ENCODE results near the gene IL11.
"Not testable (repeated sequence)": the region's sequence is repeated elsewhere in the genome, so short reads cannot be mapped to it uniquely, and the experiment has no call there.

The IL11 gene

DNA sequence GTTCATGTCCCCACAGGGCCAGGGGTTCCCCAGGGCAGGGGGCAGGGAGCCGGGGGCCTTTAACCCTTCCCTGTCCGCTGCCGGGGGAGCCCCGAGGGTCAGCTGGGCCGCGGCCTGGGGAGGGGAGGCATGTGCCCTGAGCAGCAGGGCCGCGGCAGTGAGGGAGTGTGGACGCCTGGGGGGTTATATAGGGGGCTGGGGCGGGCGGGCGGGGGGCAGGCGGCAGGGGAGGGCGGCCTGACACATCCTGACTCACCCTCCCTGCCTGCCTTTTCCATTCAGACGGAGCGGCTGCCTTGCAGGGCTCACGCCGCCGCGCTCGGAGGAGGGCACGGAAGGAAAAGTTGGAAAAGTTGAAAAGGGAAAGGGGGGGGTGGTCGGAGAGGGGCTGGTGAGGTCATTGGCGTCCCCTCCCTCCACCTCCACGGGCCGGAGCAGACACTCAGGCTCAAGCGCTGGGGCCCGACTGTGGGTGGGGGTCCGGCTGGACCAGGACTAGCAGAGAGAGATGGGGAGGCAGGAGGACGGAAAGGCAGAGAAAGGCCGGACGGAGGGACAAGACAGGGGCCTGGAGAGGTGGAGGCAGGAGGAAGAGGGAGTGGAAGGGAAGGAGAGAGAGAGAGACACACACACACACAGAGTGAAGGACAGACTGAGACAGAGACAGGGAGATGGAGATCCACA is at the start of gene IL11:
Gene IL11 (minus strand): TSS at position 159 of the 684 bp plus-strand sequence. CDS start 153 bp downstream, at position 6.
- DNase-seq: no peak
- intact Hi-C loops (cut with DNase I; ENCODE audit: low total_unique reads): no loop called here
- H3K27ac ChIP-seq: no peak within 1 kb of the TSS
- H3K36me3 ChIP-seq: no peaks in the 10 kb centered on the region
- peaks cover 2 to 90% of the 10 kb centered on the region in 2 donors for H3K27me3 ChIP-seq
- no peak for TF ChIP-seq CTCF (IDR thresholded peaks at IDR 0.05)
- H3K9me3 ChIP-seq: no peaks in the 10 kb centered on the region
- H3K4me3 ChIP-seq: peak within 1 kb of the TSS in 1 of 2 donors; percentile 31
- H3K4me1 ChIP-seq: peaks cover 0 to 34% (median 20%) of the 10 kb centered on the region in 4 donors

DNA sequence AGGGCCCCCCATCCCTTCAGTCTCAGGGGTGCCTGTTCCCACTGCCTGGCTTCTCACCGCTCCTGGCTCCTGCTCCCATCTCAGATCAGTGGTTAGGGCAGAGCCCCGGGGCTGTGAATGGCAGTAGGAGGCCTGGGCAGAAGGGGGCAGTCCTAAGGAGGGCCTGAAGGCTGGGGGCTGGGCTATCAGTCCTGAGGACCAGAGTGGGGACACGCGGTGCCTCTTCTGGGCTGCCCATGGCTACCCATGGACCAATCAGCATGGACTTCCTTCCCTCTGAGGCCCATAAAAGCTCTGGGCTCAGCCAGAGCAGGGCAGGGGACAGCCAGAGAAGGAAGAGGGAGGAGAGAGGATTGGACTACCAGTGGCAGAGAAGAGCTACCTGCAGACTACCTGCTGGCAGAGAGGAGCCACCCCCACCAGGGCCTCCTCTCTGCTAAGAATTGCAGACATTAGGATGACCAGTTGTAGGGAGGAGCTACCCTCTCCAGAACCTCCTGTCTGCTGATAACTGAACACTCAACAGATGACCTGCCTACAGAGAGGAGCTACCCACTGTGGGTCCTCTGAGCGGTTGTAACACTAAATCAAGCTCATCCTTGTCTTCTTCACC is 49.5 kb upstream of the IL11 start:
- no peaks in the 10 kb centered on the region for H3K36me3 ChIP-seq
- H3K27me3 ChIP-seq: peaks cover 0 to 56% of the 10 kb centered on the region in 2 donors
- no peak overlapping the region for H3K27ac ChIP-seq
- DNase-seq: no peak
- intact Hi-C loops (cut with DNase I; ENCODE audit: low total_unique reads): loop anchor here (10.0 kb wide), 1 partner anchor 125 kb away; no protein-coding TSS in a partner anchor
- no peak for TF ChIP-seq CTCF (IDR thresholded peaks at IDR 0.05)
- H3K4me1 ChIP-seq: no peaks in the 10 kb centered on the region
- no peak overlapping the region for H3K4me3 ChIP-seq
- no peaks in the 10 kb centered on the region for H3K9me3 ChIP-seq

GRCh38 chr19:55419103-55419502 is 48.8 kb upstream of the IL11 start:
- Histone ChIP-seq H3K36me3 (no peaks in the 10 kb centered on the region), H3K9me3 (no peaks in the 10 kb centered on the region), H3K27ac (no peak overlapping the region), H3K4me3 (no peak overlapping the region), H3K4me1 (no peaks in the 10 kb centered on the region), H3K27me3 (peaks cover 0 to 50% of the 10 kb centered on the region in 2 donors)
- no peak for DNase-seq
- intact Hi-C loops (cut with DNase I; ENCODE audit: low total_unique reads): loop anchor here (10.0 kb wide), 1 partner anchor 124 kb away; no protein-coding TSS in a partner anchor
- no peak for TF ChIP-seq CTCF (IDR thresholded peaks at IDR 0.05)

- Histone ChIP-seq H3K4me3 (no peak overlapping the region), H3K27me3 (peaks cover 0 to 44% of the 10 kb centered on the region in 2 donors), H3K27ac (no peak overlapping the region), H3K36me3 (no peaks in the 10 kb centered on the region), H3K9me3 (no peaks in the 10 kb centered on the region), H3K4me1 (no peaks in the 10 kb centered on the region)
- DNase-seq: no peak
- TF ChIP-seq CTCF (IDR thresholded peaks at IDR 0.05): peak; percentile 47 to 48
- intact Hi-C loops (cut with DNase I; ENCODE audit: low total_unique reads): loop anchor here (10.0 kb wide), 1 partner anchor 123 kb away; no protein-coding TSS in a partner anchor
Measured at GRCh38 chr19:55418185-55418584, 47.9 kb upstream of the IL11 start.

- Histone ChIP-seq H3K27me3 (no peaks in the 10 kb centered on the region), H3K9me3 (no peaks in the 10 kb centered on the region), H3K4me1 (peaks cover 8 to 24% (median 16%) of the 10 kb centered on the region in 4 donors), H3K27ac (no peak overlapping the region), H3K4me3 (no peak overlapping the region), H3K36me3 (peaks cover 0 to 10% (median 9%) of the 10 kb centered on the region in 3 donors)
- intact Hi-C loops (cut with DNase I; ENCODE audit: low total_unique reads): loop anchor here (10.0 kb wide), 1 partner anchor 115 kb away; no protein-coding TSS in a partner anchor
- no peak for TF ChIP-seq CTCF (IDR thresholded peaks at IDR 0.05)
- DNase-seq: no peak
Measured at GRCh38 chr19:55410168-55410567, 39.9 kb upstream of the IL11 start.

- not testable (repeated sequence) for H3K4me3 ChIP-seq, H3K9me3 ChIP-seq, H3K27me3 ChIP-seq, DNase-seq
- intact Hi-C loops (cut with DNase I; ENCODE audit: low total_unique reads): loop anchor here (10.0 kb wide), 1 partner anchor 226 kb away; no protein-coding TSS in a partner anchor
- H3K36me3 ChIP-seq: peaks cover 3 to 19% (median 15%) of the 10 kb centered on the region in 3 donors
- H3K4me1 ChIP-seq: peaks cover 8 to 24% (median 16%) of the 10 kb centered on the region in 4 donors
- peak overlapping the region in 1 of 2 donors; percentile 97 for H3K27ac ChIP-seq
Measured at GRCh38 chr19:55409179-55409578, 38.9 kb upstream of the IL11 start.

All from tibial artery (tissue), 4 donors.